Heart left ventricle (tissue), 16 donors: ENCODE results near the gene LRBA. TPM values are rescaled to one million over a fixed set of nuclear protein-coding genes. Genes with fewer than 3 reads are reported as not detected.

Experiments
- ATAC-seq, 4 donors: fragments of 200-7000 bp; cut with Tn5 transposase; one replicate each; pipeline ENCODE4 v1.9.1; 2020 to 2022; ENCODE audit warnings: moderate library complexity in 4 of 4, mild to moderate bottlenecking in 3 of 4, moderate number of reproducible peaks in 1 of 4
- DNase-seq, 5 donors: peaks; one replicate each; pipeline ENCODE4 v3.0.0-alpha.2; 2020
- H3K27ac ChIP-seq, 12 donors: fragments of 200-600 bp; sonication (generic) in 4 of 12; one replicate each; pipeline versions ENCODE4 v1.5.0 to v1.8.0; 2016 to 2022; ENCODE audit warnings: mild to moderate bottlenecking in 2 of 12
- H3K27me3 ChIP-seq, 9 donors: fragments of 200-600 bp; sonication (generic) in 2 of 9; one replicate each; pipeline versions ENCODE4 v1.5.1 to v1.8.0; 2016 to 2022; ENCODE audit warnings: mild to moderate bottlenecking in 3 of 9
- H3K36me3 ChIP-seq, 9 donors: fragments of 200-600 bp; sonication (generic) in 2 of 9; one replicate each; pipeline versions ENCODE4 v1.5.0 to v1.8.0; 2018 to 2022; ENCODE audit warnings: mild to moderate bottlenecking in 2 of 9
- H3K4me1 ChIP-seq, 12 donors: fragments of 200-600 bp; sonication (generic) in 4 of 12; one replicate each; pipeline versions ENCODE4 v1.5.0 to v1.8.0; 2016 to 2022; ENCODE audit warnings: mild to moderate bottlenecking in 3 of 12
- H3K4me3 ChIP-seq, 12 donors: fragments of 200-600 bp; sonication (generic) in 4 of 12; one replicate each; pipeline versions ENCODE4 v1.5.0 to v1.8.0; 2017 to 2022; ENCODE audit warnings: mild to moderate bottlenecking in 9 of 12, moderate library complexity in 4 of 12
- H3K9me3 ChIP-seq, 12 donors: fragments of 200-600 bp; sonication (generic) in 4 of 12; one replicate each; pipeline versions ENCODE4 v1.5.0 to v1.8.0; 2016 to 2022; ENCODE audit warnings: mild to moderate bottlenecking in 1 of 12
- POLR2A ChIP-seq, 2 donors: fragments of 450-650 bp; IDR thresholded peaks; one replicate each; pipeline ENCODE4 v1.6.1; 2017; ENCODE audit warnings: antibody characterized with exemption in 2 of 2, mild to moderate bottlenecking in 2 of 2, moderate library complexity in 2 of 2
- WGBS, 4 donors: extraction: QIAGEN DNeasy Blood & Tissue Kit in 2 of 4; methylation state at CpG; one replicate each; pipeline versions ENCODE4 v1.1.5 to v1.1.7; 2013 to 2018; 5-methylcytosine and 5-hydroxymethylcytosine counted together
- intact Hi-C, 10 donors: fragments of 100-400 bp; cut with DNase I; formaldehyde crosslinking; loops; one replicate each; pipeline versions ENCODE4 v1.11.1 to v1.14.2; 2022
- polyA plus RNA-seq, 2 donors: library from polyadenylated mRNA; stranded (reverse); fragments of 200-250 nt; gene quantifications; one replicate each; pipeline ENCODE4 v1.2.3, GENCODE V29; 2013
- total RNA-seq, 9 donors: library from RNA; depleted of rRNA in 2 of 9; stranded (reverse); fragments of >200 nt in 2 of 9; fragmentation: NEBNext Ultra II Directional in 3 of 9; extraction: Animal tissue kit (Norgen Biotek cat#: 25700) in 3 of 9; gene quantifications; one replicate each; pipeline versions ENCODE4 v1.1.0 to v1.2.4, GENCODE V29; 2016 to 2023
- TF ChIP-seq, protein P1 (sequence below), 12 donors: fragments of 200-600 bp; sonication (generic) in 4 of 12; IDR thresholded peaks; one replicate each; pipeline versions ENCODE4 v1.5.0 to v1.8.0; 2018 to 2022; ENCODE audit warnings: antibody characterized with exemption in 12 of 12, mild to moderate bottlenecking in 5 of 12
- donor health status: ischemic (EF 13 %, LVEDD 7.1; RV severe dilation, severe dysfunction).
- donor health status: healthy with polysubstance abuse.
- donor health status: DM: no; HTN: yes; CAD: no.
- donor health status: DM: no; HTN: no; CAD: no.
- donor health status: ischemic (EF 25% LVEDD 6.9; RV normal size, moderate dysfunction).
- donor health status: ischemic (EF 25% LVEDD 5.7; RV mildly dilated, moderate dysfunction).
- donor health status: healthy.
- donor health status: DM: yes; HTN: yes; CAD: no.
- donor health status: ischemic (EF 35%, LVEDD 5.7; RV mildly dilated, moderate dysfunction).
- donor health status: nonischemic (EF 11% LVEDD 7.7; RV severe dilation, severe dysfunction).
- donor health status: DM: yes; HTN: yes; CAD: no.
- donor health status: PGD.
- donor health status: ischemic (EF 29% LVEDD 5.4; RV normal size, mild dysfunction).
- donor health status: nonischemic (EF 23%, LVEDD 6.1; RV moderate dilation, normal function).

Gene LRBA
- total and polyA plus RNA-seq, 11 donors: 6.5 to 35.1 (median 22.6) TPM

DNA sequence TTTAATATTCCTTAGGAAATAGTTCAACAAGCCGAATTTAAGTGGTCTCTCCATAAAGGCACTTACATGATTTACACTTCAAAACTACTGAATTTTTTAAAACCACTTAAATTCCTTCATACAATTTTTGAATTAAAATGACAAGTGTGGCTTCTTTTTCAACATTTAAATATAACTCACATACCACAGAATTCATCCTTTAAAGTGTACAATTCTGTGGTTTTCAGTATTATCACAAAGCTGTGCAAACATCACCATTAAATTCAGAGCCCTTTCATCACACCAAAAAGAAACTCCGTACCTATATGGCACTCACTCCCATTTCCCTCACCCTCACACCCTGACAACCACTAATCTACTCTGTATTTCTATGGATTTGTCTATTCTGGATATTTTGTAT, 634.0 kb downstream of the LRBA start:
- Histone ChIP-seq H3K9me3 (no peaks in the 10 kb centered on the region), H3K4me1 (peaks cover 0 to 11% (median 0%) of the 10 kb centered on the region in 12 donors), H3K36me3 (no peaks in the 10 kb centered on the region), H3K4me3 (no peak overlapping the region), H3K27me3 (no peaks in the 10 kb centered on the region), H3K27ac (no peak overlapping the region)
- 93 to 98% (median 96%) methylated on average over 2 of the region's 2 CpGs for WGBS, 4 donors
- TF ChIP-seq, protein P1, sequence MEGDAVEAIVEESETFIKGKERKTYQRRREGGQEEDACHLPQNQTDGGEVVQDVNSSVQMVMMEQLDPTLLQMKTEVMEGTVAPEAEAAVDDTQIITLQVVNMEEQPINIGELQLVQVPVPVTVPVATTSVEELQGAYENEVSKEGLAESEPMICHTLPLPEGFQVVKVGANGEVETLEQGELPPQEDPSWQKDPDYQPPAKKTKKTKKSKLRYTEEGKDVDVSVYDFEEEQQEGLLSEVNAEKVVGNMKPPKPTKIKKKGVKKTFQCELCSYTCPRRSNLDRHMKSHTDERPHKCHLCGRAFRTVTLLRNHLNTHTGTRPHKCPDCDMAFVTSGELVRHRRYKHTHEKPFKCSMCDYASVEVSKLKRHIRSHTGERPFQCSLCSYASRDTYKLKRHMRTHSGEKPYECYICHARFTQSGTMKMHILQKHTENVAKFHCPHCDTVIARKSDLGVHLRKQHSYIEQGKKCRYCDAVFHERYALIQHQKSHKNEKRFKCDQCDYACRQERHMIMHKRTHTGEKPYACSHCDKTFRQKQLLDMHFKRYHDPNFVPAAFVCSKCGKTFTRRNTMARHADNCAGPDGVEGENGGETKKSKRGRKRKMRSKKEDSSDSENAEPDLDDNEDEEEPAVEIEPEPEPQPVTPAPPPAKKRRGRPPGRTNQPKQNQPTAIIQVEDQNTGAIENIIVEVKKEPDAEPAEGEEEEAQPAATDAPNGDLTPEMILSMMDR (IDR thresholded peaks at IDR 0.05): no peak
- no peak for TF ChIP-seq POLR2A (IDR thresholded peaks at IDR 0.05)
- DNase-seq (no peak), ATAC-seq (no peak)
- intact Hi-C loops: no loop called here

GRCh38 chr4:150379454-150379853, 635.6 kb downstream of the LRBA start:
- Histone ChIP-seq H3K4me1 (no peaks in the 10 kb centered on the region), H3K27me3 (no peaks in the 10 kb centered on the region), H3K27ac (no peak overlapping the region), H3K36me3 (no peaks in the 10 kb centered on the region), H3K9me3 (no peaks in the 10 kb centered on the region), H3K4me3 (no peak overlapping the region)
- intact Hi-C loops: no loop called here
- no peak for TF ChIP-seq POLR2A (IDR thresholded peaks at IDR 0.05)
- TF ChIP-seq, protein P1 (IDR thresholded peaks at IDR 0.05): no peak
- ATAC-seq: no peak
- DNase-seq: no peak
- 79 to 86% (median 82%) methylated on average over 1 of the region's 1 CpG for WGBS, 4 donors

DNA sequence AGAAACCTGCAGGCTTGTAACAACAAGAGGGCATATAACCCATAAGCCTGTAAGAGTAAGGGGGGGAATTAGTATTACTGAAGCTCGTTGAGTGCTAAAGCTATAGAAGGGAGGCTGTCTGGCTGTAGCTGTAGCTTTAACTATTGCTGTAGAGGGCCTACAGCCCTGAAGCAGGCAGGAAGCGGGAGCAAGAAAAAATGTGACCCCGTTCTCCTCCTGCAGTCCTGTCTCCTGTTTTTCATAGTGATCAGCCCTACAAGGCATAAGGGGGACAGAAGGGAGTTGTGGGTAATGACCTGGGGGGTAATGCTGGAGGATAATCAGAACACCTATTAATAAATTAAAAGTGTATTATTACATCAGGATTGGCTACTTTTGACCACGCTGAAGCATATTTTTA, 640.1 kb downstream of the LRBA start:
- ATAC-seq: no peak
- H3K27me3 ChIP-seq: no peaks in the 10 kb centered on the region
- 77 to 88% (median 82%) methylated on average over 4 of the region's 4 CpGs for WGBS, 4 donors
- H3K36me3 ChIP-seq: no peaks in the 10 kb centered on the region
- no peaks in the 10 kb centered on the region for H3K9me3 ChIP-seq
- intact Hi-C loops: no loop called here
- H3K4me3 ChIP-seq: no peak overlapping the region
- H3K4me1 ChIP-seq: no peaks in the 10 kb centered on the region
- DNase-seq: no peak
- H3K27ac ChIP-seq: no peak overlapping the region
- TF ChIP-seq POLR2A (IDR thresholded peaks at IDR 0.05): no peak
- TF ChIP-seq, protein P1 (IDR thresholded peaks at IDR 0.05): no peak

DNA sequence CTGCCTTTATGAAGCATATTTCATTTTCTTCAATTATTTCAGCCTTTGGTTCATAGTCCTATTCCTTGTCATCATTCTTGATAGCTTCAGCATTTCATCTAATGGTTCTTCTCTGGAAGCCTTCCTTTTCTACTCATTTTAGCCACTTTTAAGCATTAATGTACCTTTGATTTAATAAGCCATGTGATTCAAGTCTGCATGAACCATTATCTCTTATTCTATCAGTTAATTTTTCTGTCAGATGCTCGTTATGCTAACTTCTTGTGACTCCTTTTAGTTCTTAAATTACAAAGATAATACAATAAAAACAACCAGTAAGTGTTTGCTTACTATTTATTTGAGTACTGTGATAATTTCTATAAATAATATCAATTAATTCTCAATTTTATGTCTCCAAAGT, 643.2 kb downstream of the LRBA start:
- 90 to 98% (median 94%) methylated on average over 1 of the region's 1 CpG for WGBS, 4 donors
- no peaks in the 10 kb centered on the region for H3K27me3 ChIP-seq
- DNase-seq: no peak
- no peaks in the 10 kb centered on the region for H3K36me3 ChIP-seq
- ATAC-seq: no peak
- H3K9me3 ChIP-seq: no peaks in the 10 kb centered on the region
- no peak for TF ChIP-seq POLR2A (IDR thresholded peaks at IDR 0.05)
- TF ChIP-seq, protein P1 (IDR thresholded peaks at IDR 0.05): no peak
- H3K4me1 ChIP-seq: no peaks in the 10 kb centered on the region
- intact Hi-C loops: no loop called here
- H3K4me3 ChIP-seq: no peak overlapping the region
- no peak overlapping the region for H3K27ac ChIP-seq
